GM19397 (cell line): ENCODE data around the gene SDK1.
"Not testable (repeated sequence)": the region's sequence is repeated elsewhere in the genome, so short reads cannot be mapped to it uniquely, and the experiment has no call there.

Experiments
- ATAC-seq: cut with Tn5 transposase; IDR thresholded peaks from one replicate; pipeline ENCODE4 v1.9.1; 2021; ENCODE audit warnings: mild to moderate bottlenecking, moderate library complexity; ENCODE audit not compliant: unreplicated experiment

Gene SDK1

DNA sequence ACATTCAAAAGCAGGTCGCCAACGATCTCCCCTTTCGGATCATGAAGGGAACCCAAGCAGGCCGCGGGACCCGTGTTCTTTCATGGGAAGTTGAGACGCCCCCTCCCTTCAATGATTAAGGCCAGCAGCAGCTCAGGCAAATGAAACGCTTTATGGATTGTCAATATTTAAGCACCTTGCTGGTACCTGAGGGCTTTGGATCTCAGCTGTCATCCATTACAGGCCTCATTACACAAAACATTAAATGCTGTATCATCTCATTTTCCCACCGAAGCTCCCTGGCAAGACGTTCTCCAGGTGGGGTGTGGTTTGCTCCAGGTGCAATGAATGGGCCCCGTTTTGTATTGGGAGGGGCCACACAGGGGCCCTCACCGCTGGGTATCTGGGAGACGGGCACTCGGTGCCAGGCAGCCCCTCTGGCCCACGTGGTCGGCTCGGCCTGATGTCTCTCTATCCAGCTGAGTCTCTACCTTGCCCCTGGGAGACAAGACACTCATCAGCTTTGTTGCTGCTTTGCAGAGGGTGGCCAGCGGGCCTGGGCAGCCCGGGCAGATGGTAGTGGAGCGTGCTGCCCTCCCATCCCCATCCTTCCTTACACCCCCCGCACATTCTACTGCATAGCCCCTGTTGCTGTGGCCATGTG lies 925.0 kb downstream of the SDK1 start:
- ATAC-seq, result no peak

DNA sequence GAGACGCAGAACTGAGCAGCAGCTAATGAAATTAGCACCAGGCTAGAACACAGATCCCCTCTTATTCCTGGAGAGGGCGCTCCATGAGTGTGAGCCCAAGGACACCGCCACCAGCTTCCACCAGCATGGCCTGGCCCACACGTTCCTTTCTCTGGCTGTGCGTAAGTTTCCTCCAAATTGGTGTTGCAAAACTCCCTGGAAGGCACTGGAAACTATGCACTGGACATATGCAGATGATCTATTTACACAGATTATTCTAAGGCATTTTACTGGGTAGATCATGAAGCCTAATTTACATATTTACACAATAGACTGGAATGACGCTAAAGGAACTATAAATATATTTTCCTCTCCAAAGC lies 925.5 kb downstream of the SDK1 start:
- ATAC-seq, result no peak

DNA sequence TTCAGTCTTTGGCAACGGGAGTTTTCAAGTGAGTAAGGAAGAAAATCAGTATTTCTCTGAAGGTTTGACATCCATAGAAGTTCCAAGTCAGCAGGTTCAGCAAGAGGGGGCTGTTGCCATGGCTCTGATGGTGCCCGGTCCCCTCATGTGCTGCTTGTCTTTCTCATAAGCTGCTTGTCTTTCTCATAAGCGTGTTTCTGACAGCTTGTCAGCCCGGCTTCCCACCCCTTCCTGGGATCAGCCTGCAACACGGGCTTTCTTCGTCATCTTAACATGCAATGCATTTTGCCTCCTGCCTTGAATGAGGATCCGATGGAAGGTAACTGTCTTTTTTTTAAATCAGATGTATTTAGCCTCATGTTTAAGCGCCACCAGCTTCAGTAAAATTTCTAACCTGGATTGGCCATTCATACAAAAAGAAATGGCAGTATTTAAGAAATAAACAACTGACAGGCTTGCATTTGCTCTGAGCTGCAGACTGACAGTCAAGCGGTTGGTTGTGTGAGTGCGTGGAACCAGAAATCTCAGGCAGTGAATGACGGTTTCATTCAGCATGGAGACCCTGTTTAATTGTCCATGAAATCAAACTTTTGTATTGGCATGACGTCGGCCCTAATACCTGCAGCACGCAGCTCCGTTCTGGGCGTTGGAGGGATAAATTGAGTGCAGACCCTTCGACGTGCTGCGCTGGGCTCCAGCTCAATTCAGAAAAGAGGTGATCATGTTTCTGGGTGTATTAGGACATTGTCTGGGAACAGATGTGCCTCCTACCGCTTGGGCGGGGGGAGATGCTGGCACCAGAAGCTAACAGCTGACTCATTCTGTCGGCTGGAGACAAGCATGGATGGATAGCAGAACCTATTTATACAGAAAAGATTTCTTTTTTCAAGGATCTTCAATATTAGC lies 926.3 kb downstream of the SDK1 start:
- no peak for ATAC-seq

DNA sequence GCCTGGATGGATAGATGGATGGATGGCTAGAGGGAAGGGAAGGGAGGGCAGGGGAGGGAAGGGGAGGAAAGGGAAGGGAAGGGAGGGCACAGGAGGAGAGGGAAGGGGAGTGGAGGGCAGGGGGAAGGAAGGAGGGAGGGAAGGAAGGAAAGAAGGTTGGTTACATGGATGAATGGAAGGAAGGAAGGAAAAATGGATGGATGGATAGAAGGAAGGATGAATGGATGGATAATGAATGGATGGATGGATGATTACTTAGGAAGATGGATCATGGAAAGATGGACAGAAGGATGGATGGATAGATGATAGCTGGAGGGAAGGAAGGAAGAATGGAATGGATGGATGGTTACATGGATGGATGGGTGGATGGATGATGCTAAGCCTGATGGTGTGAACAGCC lies 929.3 kb downstream of the SDK1 start:
- ATAC-seq, result no peak

- no peak for ATAC-seq
Observed at GRCh38 chr7:4233146-4233545, 932.1 kb downstream of the SDK1 start.

DNA sequence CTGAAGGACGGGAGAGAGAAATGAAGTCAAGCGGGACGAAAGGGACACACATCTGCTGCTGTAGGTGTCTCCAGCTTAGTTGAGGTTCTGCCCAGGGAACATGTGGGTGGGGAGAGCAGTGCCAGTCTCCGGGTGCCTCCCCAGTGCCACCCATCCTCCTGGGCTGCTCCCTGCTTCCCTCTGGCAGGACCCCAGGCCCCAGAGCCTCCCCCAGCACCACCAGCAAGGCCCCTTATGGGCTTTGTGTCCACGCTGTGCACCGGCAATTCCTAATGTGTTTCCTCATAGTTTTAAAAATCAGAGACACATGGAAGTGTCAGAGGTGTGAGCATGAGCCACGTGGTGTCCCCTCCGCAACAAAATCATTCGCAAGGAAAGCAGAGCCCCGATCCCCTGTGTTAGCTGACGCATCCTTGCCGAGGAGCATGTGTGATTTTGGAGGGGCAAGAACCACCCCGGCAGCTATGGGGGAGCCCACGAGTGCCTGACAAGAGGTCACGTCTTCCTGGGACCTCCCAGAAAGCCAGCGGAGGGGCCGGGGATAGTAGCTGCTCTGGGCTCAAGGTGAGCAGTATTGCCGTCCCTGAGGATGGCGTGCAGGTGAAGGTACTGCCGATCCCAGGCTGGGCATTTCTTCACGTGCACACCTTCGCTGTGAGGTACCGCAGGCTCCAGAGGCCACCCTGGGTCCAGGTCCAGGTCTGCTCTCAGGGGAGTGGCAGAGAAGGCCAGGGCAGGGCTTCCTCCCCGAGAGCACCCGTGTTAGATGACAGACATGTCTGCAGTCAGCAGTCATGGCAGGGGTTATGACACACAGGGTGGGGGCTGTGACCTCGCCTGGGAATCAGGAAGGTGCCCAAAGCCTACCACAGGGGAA lies 932.8 kb downstream of the SDK1 start:
- no peak for ATAC-seq

GRCh38 chr7:4234498-4234855 lies 933.4 kb downstream of the SDK1 start:
- ATAC-seq, result no peak

- no peak for ATAC-seq
Observed at GRCh38 chr7:4234886-4235285, 933.8 kb downstream of the SDK1 start.

DNA sequence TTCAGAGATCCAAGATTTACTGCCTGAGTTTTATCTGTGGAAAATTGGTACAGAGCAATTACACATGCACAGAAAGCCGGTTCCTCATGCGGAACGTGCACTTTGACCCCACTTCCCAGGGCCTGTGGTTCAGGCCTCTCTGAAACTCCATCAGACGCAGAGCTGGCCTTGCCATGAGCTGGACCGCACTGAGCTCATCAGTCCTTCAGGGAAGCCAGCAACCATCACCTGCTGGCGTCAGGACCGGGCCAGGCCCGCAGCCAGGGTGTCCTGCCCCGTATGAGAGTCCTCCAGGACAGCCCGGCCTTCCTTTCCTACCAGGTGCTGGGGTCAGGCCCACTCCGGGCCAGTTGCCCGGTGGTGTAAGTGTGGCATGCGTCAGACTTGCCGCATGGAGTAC lies 934.5 kb downstream of the SDK1 start:
- no peak for ATAC-seq

DNA sequence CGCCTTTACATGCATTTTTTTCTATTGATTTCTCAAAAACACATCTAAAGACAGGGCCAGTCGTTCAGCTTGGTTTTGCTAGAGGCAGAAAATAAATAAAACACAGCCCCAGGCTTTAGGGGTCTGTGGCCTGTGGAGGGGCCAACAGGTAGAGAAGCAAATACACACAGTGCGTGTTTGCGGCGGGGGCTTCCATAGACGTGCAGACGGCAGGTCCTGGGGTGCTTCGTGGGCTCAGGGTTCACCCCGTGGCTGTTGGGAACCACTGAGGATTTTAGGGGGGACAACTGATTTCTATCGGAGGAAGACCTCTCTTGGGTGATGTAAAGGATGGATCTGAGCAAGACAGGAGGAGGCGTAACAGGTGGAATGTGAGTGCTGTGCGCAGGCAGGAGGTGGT lies 935.3 kb downstream of the SDK1 start:
- no peak for ATAC-seq

DNA sequence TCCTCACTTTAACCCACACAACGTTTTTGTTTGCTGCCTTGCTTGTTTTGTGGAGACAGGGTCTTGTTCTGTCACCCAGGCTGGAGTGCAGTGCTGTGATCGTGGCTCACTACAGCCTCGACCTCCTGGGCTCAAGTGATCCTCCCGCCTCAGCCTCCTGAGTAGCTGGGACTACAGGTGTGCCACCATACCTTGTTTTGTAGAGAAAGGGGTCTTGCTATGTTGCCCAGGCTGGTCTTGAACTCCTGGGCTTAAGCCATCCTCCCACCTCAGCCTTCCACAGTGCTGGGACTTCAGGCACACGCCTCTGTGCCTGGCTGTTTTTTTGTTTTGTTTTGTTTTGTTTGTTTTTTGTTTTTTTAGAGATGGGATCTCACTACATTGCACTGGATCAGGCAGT lies 935.8 kb downstream of the SDK1 start:
- not testable (repeated sequence) for ATAC-seq

GRCh38 chr7:4237296-4238235 lies 936.5 kb downstream of the SDK1 start:
- no peak for ATAC-seq

DNA sequence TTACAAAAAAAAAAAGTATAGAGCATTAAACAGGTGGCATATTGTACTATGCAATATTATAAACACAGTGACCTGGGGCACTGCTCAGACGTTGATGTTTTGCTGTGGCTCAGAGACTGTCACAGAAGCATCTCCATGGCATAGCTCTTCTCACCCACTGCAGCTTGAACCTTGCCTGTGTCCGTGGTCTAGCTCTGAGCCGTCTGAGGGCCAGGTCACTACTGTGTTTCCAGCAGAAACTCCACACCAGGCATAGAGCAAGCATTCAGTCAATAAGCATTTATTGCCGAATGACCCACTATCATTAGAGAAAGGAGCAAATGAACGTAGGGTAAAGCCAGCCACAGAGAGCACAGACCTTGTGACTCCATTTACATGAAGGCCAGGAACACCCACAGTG lies 937.8 kb downstream of the SDK1 start:
- ATAC-seq, result no peak

DNA sequence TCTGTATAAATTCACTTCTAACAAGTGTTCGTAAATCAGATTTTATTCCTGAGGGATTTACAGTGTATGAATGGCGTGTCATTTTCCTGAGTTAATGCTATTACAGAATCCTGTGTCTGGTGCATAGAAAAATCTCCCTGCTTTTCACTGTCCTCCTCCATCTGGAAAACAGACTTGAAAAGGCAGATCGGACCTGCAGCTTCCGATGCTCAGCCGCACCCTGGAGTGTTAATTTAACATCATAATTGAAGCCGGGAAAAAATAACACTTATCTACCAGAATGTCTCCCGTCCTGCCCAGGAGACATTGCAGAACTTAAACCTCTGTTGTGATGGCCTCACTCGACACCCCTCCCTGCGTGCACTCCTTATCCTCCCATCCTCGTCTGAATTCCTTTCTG lies 939.0 kb downstream of the SDK1 start:
- ATAC-seq, result no peak

DNA sequence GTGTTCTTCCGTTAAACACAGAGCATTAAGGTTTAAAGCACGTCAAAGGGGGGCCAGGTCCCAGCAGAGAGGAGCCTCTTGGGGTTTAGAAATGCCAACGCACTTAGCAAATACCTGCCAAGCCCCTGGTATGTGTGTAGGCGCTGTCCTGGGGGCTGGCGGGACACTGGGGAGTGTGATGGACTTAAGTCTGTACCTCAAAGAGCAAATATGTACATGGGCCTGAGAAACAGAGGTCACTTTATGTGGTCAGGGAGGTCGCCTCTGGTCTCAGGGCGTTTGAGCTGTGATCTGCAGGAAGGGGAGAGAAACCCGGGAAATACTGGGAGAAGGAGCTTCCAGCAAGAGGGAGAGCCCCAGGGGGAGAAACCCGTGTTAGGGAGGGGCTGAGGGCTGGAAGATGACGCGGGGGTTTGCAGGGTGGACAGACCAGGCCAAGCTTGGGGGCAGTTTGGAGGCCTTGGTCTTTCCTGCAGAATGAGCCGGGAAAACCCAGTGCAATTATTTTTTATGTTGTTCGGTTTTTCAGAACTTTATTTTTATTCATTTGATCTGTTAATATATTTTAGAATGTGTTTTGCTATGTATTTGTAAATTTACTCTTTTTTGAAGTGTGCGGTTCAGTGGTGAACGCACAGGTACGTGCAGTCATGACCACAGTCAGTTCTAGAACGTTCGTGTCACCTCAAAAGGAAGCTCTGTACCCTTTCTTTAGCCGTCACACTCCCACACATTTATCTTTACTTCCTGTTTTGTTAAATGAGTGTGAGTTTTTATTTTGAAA lies 939.7 kb downstream of the SDK1 start:
- ATAC-seq, result no peak

GRCh38 chr7:4241304-4241612 lies 940.2 kb downstream of the SDK1 start:
- ATAC-seq, result no peak

GRCh38 chr7:4241791-4242190 lies 940.7 kb downstream of the SDK1 start:
- no peak for ATAC-seq

DNA sequence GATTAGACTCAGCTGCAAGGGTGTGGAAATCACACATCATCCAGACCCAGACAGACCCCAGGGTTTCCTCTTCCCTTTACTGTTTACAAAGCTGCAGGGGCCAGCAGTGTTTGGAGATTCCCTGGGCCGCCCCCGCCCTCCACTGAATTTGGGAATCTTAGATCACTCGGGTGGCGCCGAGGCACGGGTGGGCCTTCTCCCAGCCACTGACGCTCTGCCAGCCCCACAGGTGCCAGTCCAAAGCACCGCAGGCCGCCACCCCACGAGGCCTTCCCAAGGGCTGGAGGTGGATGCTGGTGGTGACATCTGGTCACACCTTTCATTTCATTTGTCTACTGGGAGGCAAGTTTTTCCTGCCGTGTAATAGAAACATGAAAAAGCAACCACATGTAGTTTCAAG lies 941.7 kb downstream of the SDK1 start:
- no peak for ATAC-seq

DNA sequence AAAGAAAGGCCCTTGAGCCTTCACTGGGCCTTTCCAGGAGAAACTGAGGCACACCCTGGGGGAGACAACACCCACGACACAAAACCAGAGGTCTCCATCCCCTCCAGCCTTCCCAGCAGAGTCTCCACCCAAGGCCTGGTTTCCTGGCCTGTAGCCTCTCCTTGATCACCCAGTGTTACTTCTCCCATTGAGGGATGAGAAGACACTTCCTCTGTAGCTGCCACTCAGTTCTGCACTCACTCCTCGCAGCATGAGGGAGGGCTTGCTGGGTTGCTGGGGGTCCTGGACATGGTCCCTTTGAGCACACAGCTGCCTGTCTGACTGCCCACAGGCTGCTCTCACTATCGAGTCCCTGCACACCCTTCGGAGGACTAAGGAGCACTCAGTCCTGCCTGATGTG lies 943.0 kb downstream of the SDK1 start:
- ATAC-seq, result no peak

DNA sequence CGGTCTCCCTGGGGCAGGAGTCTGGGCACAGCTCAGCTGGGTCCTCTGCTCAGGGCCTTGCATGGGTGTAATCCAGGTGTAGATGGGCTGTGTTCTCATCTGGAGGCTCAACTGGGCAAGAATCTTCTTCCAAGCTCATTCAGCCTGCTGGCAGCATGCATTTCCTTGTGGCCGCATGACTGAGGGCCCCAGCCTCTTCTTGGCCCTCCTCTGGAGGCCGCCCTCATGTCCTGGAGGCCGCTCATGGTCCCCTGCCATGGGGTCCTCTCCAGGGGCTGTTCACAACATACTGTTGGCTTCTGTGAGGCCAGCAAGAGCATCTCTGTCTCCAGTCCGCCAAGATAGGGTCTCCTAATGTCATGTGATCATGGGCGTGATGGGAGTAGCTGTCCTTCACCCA lies 943.6 kb downstream of the SDK1 start:
- ATAC-seq, result no peak
